Measurements from ENCODE around the gene DDIAS.

DNA sequence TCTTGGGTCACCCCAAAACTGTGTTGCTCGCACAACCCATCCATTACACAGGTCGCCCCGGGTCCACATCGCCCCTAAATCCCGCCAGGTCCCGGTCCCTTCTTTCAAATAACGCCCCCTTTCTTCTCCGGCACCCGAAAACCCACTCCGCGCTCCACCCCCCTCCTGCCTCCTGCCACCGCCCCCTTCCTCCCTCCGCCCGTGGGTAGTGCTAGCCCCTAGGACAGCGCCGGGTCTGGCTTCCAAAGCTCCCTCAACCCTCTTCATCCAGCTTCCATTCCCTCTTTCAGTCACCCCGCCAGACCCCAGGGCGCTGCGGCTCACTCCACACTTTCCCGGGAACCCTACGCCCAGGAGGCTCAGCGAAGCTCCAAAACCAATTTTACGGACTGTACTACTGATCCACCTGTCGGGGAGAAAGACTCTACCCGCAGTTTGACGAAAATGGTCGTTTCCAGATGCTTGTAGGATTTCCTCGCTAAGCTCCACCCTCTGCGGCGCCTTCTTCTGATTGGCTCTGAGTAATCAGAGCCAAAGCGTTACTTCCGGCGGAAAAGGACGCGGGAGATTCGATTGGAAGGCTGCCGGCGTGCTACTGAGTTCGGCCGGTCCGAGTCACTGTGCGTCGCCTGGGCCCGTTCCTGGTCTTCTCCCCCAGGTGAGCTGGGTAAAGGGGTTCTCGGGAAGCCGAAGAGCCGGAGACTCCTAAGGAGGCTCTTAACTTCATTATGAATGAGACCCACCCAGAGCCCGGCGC is at the start of gene DDIAS:
- TF ChIP-seq CTCF (IDR thresholded peaks at IDR 0.05) (peak in 2 of 3 experiments; percentile 10 to 17), POLR2AphosphoS5 (IDR thresholded peaks at IDR 0.05) (peak; percentile 95), POLR2A (IDR thresholded peaks at IDR 0.05; ENCODE audit: low read depth) (no peak), EP300 (IDR thresholded peaks at IDR 0.05) (no peak)

Measured in esophagus muscularis mucosa (tissue), 4 donors.